IMR-90 (cell line): ENCODE data around the gene PSMD1. TPM values are rescaled to one million over a fixed set of nuclear protein-coding genes. Genes with fewer than 3 reads are reported as not detected.

Source experiments
- ATAC-seq: fragments of 200-7000 bp; cut with Tn5 transposase; 2 replicates; pipeline ENCODE4 v1.9.1; 2020; ENCODE audit warnings: low read depth, mild to moderate bottlenecking, moderate library complexity
- BruUV-seq: library from RNA; stranded (reverse); fragments of 400-500 nt; replicated peaks from 2 replicates; lab custom pipeline; 2021; lab: Mats Ljungman, UMichigan
- CTCF ChIA-PET: fragments of 300-600 bp; formaldehyde crosslinking; extraction: SDS; loops from one replicate; lab custom pipeline; 2021; ENCODE audit warnings: antibody characterized with exemption; lab: Yijun Ruan, JAX
- POLR2A ChIA-PET: fragments of 300-600 bp; sonication (Branson Sonifier 250); formaldehyde crosslinking; loops from one replicate; lab custom pipeline; 2022; ENCODE audit warnings: antibody characterized with exemption; ENCODE audit not compliant: unreplicated experiment; lab: Charles Lee
- DNase-seq: peaks from one replicate; pipeline ENCODE4 v3.0.0; 2013
- H2AFZ ChIP-seq: replicated peaks from 2 replicates; pipeline ENCODE3; 2013; ENCODE audit warnings: low read length, mild to moderate bottlenecking; ENCODE audit not compliant: poor library complexity
- H2AK5ac ChIP-seq: 2 replicates; pipeline ENCODE4 v1.6.1; 2013; ENCODE audit warnings: low read depth, low read length, inconsistent platforms
- H2AK9ac ChIP-seq: replicated peaks from 2 replicates; pipeline ENCODE3; 2013; ENCODE audit warnings: mild to moderate bottlenecking, low read depth, low read length, moderate library complexity; ENCODE audit not compliant: poor library complexity
- H2BK120ac ChIP-seq: 2 replicates; pipeline ENCODE4 v1.6.1; 2013; ENCODE audit warnings: low read depth, low read length, inconsistent platforms
- H2BK15ac ChIP-seq: 3 replicates; pipeline ENCODE4 v1.6.1; 2013; ENCODE audit warnings: low read depth, low read length, inconsistent platforms
- H2BK20ac ChIP-seq: 2 replicates; pipeline ENCODE4 v1.6.1; 2013; ENCODE audit warnings: low read depth, mild to moderate bottlenecking, inconsistent platforms, low read length, moderate library complexity
- H2BK5ac ChIP-seq: 2 replicates; pipeline ENCODE4 v1.6.1; 2013; ENCODE audit warnings: mild to moderate bottlenecking, low read depth, low read length, inconsistent platforms; ENCODE audit not compliant: poor library complexity, severe bottlenecking
- H3K14ac ChIP-seq: replicated peaks from 2 replicates; pipeline ENCODE4 v1.6.1; 2013; ENCODE audit warnings: low read depth, low read length, inconsistent platforms
- H3K18ac ChIP-seq: 2 replicates; pipeline ENCODE4 v1.6.1; 2013; ENCODE audit warnings: low read depth, low read length, control low read depth
- H3K23ac ChIP-seq: 2 replicates; pipeline ENCODE4 v1.6.1; 2013; ENCODE audit warnings: low read depth, low read length, inconsistent platforms
- H3K27ac ChIP-seq: 2 replicates; pipeline ENCODE4 v1.5.1; 2013; ENCODE audit warnings: mild to moderate bottlenecking, control low read depth, low read length; ENCODE audit not compliant: insufficient read depth
- H3K27me3 ChIP-seq: 2 replicates; pipeline ENCODE4 v1.6.1; 2013; ENCODE audit warnings: low read length; ENCODE audit not compliant: control insufficient read depth, insufficient read depth
- H3K36me3 ChIP-seq: 2 replicates; pipeline ENCODE4 v1.6.1; 2013; ENCODE audit warnings: low read length, mixed read lengths; ENCODE audit not compliant: control insufficient read depth, insufficient read depth
- H3K4ac ChIP-seq: 2 replicates; pipeline ENCODE4 v1.6.1; 2013; ENCODE audit warnings: low read depth, low read length, inconsistent platforms
- H3K4me1 ChIP-seq: 2 replicates; pipeline ENCODE4 v1.6.1; 2013; ENCODE audit warnings: low read length, mixed read lengths; ENCODE audit not compliant: control insufficient read depth, insufficient read depth
- H3K4me2 ChIP-seq: 2 replicates; pipeline ENCODE4 v1.6.1; 2013; ENCODE audit warnings: low read depth, mild to moderate bottlenecking, control low read depth, low read length, moderate library complexity
- H3K4me3 ChIP-seq: 2 replicates; pipeline ENCODE4 v1.5.1; 2013; ENCODE audit warnings: low read depth, mild to moderate bottlenecking, control low read depth, low read length, moderate library complexity; ENCODE audit not compliant: insufficient read depth
- H3K56ac ChIP-seq: 2 replicates; pipeline ENCODE4 v1.6.1; 2013; ENCODE audit warnings: low read length, inconsistent platforms; ENCODE audit not compliant: insufficient read depth; ENCODE audit errors: extremely low read depth
- H3K79me1 ChIP-seq, 2 experiments: 2 replicates each; pipeline ENCODE4 v1.6.1; 2013; ENCODE audit warnings: low read length in 2 of 2, inconsistent platforms in 1 of 2, low read depth in 1 of 2
- H3K9ac ChIP-seq: 2 replicates; pipeline ENCODE4 v1.6.1; 2013; ENCODE audit warnings: low read depth, low read length, control low read depth
- H3K9me1 ChIP-seq: 2 replicates; pipeline ENCODE4 v1.6.1; 2013; ENCODE audit warnings: low read length, inconsistent platforms; ENCODE audit not compliant: insufficient read depth
- H3K9me3 ChIP-seq: 2 replicates; pipeline ENCODE4 v1.6.1; 2013; ENCODE audit warnings: low read length; ENCODE audit not compliant: control insufficient read depth, insufficient read depth
- H4K20me1 ChIP-seq: 2 replicates; pipeline ENCODE4 v1.6.1; 2013; ENCODE audit warnings: low read length, inconsistent platforms; ENCODE audit not compliant: insufficient read depth
- H4K5ac ChIP-seq: 2 replicates; pipeline ENCODE4 v1.6.1; 2013; ENCODE audit warnings: mild to moderate bottlenecking, low read depth, low read length, control low read depth
- H4K8ac ChIP-seq, 2 experiments: 2 replicates each; pipeline ENCODE4 v1.6.1; 2013; ENCODE audit warnings: low read depth in 2 of 2, low read length in 2 of 2, control low read depth in 1 of 2, inconsistent platforms in 1 of 2
- H4K91ac ChIP-seq: 2 replicates; pipeline ENCODE4 v1.6.1; 2013; ENCODE audit warnings: low read depth, low read length, inconsistent platforms; ENCODE audit not compliant: insufficient read depth
- BHLHE40 ChIP-seq: fragments of 150-350 bp; IDR thresholded peaks from 2 replicates; pipeline ENCODE4 v1.6.1; 2016; ENCODE audit warnings: mild to moderate bottlenecking, low read depth, low read length
- CEBPB ChIP-seq: IDR thresholded peaks from 2 replicates; pipeline ENCODE4 v1.6.1; 2012; ENCODE audit warnings: low read depth, low read length, improper control_type of control experiment
- CHD1 ChIP-seq: IDR thresholded peaks from 2 replicates; pipeline ENCODE4 v1.6.1; 2012; ENCODE audit warnings: low read depth, low read length, improper control_type of control experiment
- FOS ChIP-seq: fragments of 150-350 bp; IDR thresholded peaks from 2 replicates; pipeline ENCODE4 v1.6.1; 2016; ENCODE audit warnings: low read depth, low read length
- MAFK ChIP-seq: IDR thresholded peaks from 2 replicates; pipeline ENCODE4 v1.6.1; 2012; ENCODE audit warnings: low read depth, low read length, improper control_type of control experiment
- MAZ ChIP-seq: IDR thresholded peaks from 2 replicates; pipeline ENCODE4 v1.6.1; 2012; ENCODE audit warnings: low read depth, mild to moderate bottlenecking, low read length, improper control_type of control experiment, moderate library complexity, borderline replicate concordance
- MXI1 ChIP-seq: IDR thresholded peaks from 2 replicates; pipeline ENCODE4 v1.6.1; 2012; ENCODE audit warnings: low read depth, mild to moderate bottlenecking, low read length, moderate library complexity, borderline replicate concordance
- POLR2A ChIP-seq: IDR thresholded peaks from 2 replicates; pipeline ENCODE4 v1.6.1; 2012; ENCODE audit warnings: mild to moderate bottlenecking, low read depth, low read length
- RAD21 ChIP-seq: IDR thresholded peaks from 2 replicates; pipeline ENCODE4 v1.6.1; 2012; ENCODE audit warnings: low read length, improper control_type of control experiment
- SMC3 ChIP-seq: fragments of 150-350 bp; IDR thresholded peaks from 2 replicates; pipeline ENCODE4 v1.6.1; 2016; ENCODE audit warnings: low read depth, mild to moderate bottlenecking, antibody characterized with exemption, low read length, moderate library complexity
- WGBS, 2 experiments: methylation state at CpG; one replicate each; pipeline versions ENCODE4 v1.1.5 to v1.1.7; 2013; ENCODE audit warnings: missing lambda C conversion rate in 2 of 2; ENCODE audit not compliant: insufficient read length in 1 of 2; ENCODE audit errors: extremely low coverage in 2 of 2; 5-methylcytosine and 5-hydroxymethylcytosine counted together
- dilution Hi-C: fragments of 300-500 bp; cut with HindIII; formaldehyde crosslinking; loops from one replicate; pipeline ENCODE4 v1.14.3; 2018; ENCODE audit warnings: low sequenced_read_pairs; ENCODE audit not compliant: unreplicated experiment
- in situ Hi-C: fragments of 300-500 bp; cut with MboI; formaldehyde crosslinking; loops from 3 replicates; pipeline ENCODE4 v1.14.3; 2019; ENCODE audit warnings: low sequenced_read_pairs, inconsistent platforms, mixed read lengths
- intact Hi-C: fragments of 100-400 bp; cut with micrococcal nuclease; formaldehyde crosslinking; loops from 2 replicates; pipeline ENCODE4 v1.10.0; 2022
- polyA plus RNA-seq, 3 experiments: library from polyadenylated mRNA; depleted of rRNA; stranded (reverse); fragments of >200 nt; gene quantifications; 2 replicates each; pipeline ENCODE4 v1.2.3, GENCODE V29; 2012; ENCODE audit warnings: low replicate concordance in 1 of 3
- total RNA-seq: library from RNA; depleted of rRNA; stranded (reverse); fragments of >200 nt; gene quantifications from 2 replicates; pipeline ENCODE4 v1.2.3, GENCODE V29; 2012
- TF ChIP-seq, protein P1 (sequence below): fragments of 150-350 bp; IDR thresholded peaks from 2 replicates; pipeline ENCODE4 v1.6.1; 2017; ENCODE audit warnings: mild to moderate bottlenecking, antibody characterized with exemption, low read length, low read depth
- TF ChIP-seq, protein P2 (sequence below): conservative IDR thresholded peaks from 2 replicates; pipeline ENCODE4 v1.5.1; 2012; ENCODE audit warnings: mild to moderate bottlenecking, low read depth, low read length, improper control_type of control experiment
- TF ChIP-seq, protein P3 (sequence below): fragments of 150-350 bp; IDR thresholded peaks from 2 replicates; pipeline ENCODE4 v1.6.1; 2016; ENCODE audit warnings: low read depth, mild to moderate bottlenecking, low read length, moderate library complexity, borderline replicate concordance

The PSMD1 gene
- total and polyA plus RNA-seq, 2 of the 4 experiments (the other 2 are of a cell fraction), result 89.8 to 181 TPM

DNA sequence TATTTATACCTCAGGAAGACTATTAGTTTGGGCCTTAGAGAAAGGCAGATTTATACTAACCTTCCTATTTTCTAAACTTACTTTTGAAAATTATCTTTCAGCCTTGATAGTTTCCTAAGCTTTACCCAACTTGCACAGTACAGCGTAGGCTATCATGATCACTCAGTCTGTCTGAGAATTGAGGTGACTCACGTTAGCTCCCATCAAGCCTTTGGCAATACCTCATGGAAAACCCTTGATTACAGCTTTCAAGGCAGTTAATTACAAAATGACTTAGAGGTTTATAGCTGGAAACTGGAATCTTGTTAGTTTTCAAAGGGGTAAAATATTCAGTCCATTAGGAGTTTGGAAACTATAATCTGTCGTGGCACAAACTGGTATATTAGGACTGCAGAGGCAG lies 115.4 kb downstream of the PSMD1 start:
- Histone ChIP-seq H2BK5ac (no peak overlapping the region), H4K5ac (no peak overlapping the region), H2AK5ac (no peak overlapping the region), H4K20me1 (no peaks in the 10 kb centered on the region), H3K14ac (no peak overlapping the region), H2AFZ (no peak overlapping the region), H3K9me1 (peaks cover 4% of the 10 kb centered on the region), H2BK20ac (no peak overlapping the region), H4K8ac (no peak overlapping the region; a peak in 1 of 4 replicates), H2BK15ac (no peak overlapping the region), H3K27me3 (no peaks in the 10 kb centered on the region), H3K4me3 (no peak overlapping the region), H3K4me2 (no peak overlapping the region), H3K27ac (no peak overlapping the region), H3K9me3 (no peaks in the 10 kb centered on the region), H3K9ac (no peak overlapping the region), H2BK120ac (no peak overlapping the region), H2AK9ac (no peak overlapping the region), H3K36me3 (peaks cover 17% of the 10 kb centered on the region), H3K18ac (no peak overlapping the region), H3K4me1 (peaks cover 6% of the 10 kb centered on the region), H3K79me1 (peaks cover 5 to 29% of the 10 kb centered on the region in 2 experiments; a peak in 3 of 4 replicates), H4K91ac (no peak overlapping the region), H3K56ac (no peak overlapping the region), H3K23ac (no peak overlapping the region), H3K4ac (no peak overlapping the region; the same call in 1 of the 2 replicates)
- dilution Hi-C loops, result no loop called here
- DNase-seq, result no peak
- no TSS peak for BruUV-seq
- no peak for TF ChIP-seq MAFK
- TF ChIP-seq CEBPB, result no peak
- TF ChIP-seq, protein P1, sequence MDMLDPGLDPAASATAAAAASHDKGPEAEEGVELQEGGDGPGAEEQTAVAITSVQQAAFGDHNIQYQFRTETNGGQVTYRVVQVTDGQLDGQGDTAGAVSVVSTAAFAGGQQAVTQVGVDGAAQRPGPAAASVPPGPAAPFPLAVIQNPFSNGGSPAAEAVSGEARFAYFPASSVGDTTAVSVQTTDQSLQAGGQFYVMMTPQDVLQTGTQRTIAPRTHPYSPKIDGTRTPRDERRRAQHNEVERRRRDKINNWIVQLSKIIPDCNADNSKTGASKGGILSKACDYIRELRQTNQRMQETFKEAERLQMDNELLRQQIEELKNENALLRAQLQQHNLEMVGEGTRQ, result no peak
- no peak for TF ChIP-seq SMC3
- TF ChIP-seq POLR2A, result no peak
- no peak for TF ChIP-seq CHD1
- TF ChIP-seq MAZ, result no peak
- TF ChIP-seq, protein P2, sequence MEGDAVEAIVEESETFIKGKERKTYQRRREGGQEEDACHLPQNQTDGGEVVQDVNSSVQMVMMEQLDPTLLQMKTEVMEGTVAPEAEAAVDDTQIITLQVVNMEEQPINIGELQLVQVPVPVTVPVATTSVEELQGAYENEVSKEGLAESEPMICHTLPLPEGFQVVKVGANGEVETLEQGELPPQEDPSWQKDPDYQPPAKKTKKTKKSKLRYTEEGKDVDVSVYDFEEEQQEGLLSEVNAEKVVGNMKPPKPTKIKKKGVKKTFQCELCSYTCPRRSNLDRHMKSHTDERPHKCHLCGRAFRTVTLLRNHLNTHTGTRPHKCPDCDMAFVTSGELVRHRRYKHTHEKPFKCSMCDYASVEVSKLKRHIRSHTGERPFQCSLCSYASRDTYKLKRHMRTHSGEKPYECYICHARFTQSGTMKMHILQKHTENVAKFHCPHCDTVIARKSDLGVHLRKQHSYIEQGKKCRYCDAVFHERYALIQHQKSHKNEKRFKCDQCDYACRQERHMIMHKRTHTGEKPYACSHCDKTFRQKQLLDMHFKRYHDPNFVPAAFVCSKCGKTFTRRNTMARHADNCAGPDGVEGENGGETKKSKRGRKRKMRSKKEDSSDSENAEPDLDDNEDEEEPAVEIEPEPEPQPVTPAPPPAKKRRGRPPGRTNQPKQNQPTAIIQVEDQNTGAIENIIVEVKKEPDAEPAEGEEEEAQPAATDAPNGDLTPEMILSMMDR, result no peak
- TF ChIP-seq BHLHE40, result no peak
- no peak for TF ChIP-seq FOS
- TF ChIP-seq, protein P3, sequence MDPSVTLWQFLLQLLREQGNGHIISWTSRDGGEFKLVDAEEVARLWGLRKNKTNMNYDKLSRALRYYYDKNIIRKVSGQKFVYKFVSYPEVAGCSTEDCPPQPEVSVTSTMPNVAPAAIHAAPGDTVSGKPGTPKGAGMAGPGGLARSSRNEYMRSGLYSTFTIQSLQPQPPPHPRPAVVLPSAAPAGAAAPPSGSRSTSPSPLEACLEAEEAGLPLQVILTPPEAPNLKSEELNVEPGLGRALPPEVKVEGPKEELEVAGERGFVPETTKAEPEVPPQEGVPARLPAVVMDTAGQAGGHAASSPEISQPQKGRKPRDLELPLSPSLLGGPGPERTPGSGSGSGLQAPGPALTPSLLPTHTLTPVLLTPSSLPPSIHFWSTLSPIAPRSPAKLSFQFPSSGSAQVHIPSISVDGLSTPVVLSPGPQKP, result no peak
- TF ChIP-seq RAD21, result no peak
- no peak for TF ChIP-seq MXI1
- ChIA-PET POLR2A (no interaction called here), CTCF (no interaction called here)
- intact Hi-C loops, result no loop called here
- WGBS, 2 experiments, result no CpG with 5 or more reads among the region's 3 CpGs
- ATAC-seq, result no peak
- in situ Hi-C loops, result no loop called here
